IMR-90 (cell line): ENCODE data around the gene TNK1. TPM values are rescaled to one million over a fixed set of nuclear protein-coding genes. Genes with fewer than 3 reads are reported as not detected.

Source experiments
- ATAC-seq: fragments of 200-7000 bp; cut with Tn5 transposase; 2 replicates; pipeline ENCODE4 v1.9.1; 2020; ENCODE audit warnings: low read depth, mild to moderate bottlenecking, moderate library complexity
- BruUV-seq: library from RNA; stranded (reverse); fragments of 400-500 nt; replicated peaks from 2 replicates; lab custom pipeline; 2021; lab: Mats Ljungman, UMichigan
- CTCF ChIA-PET: fragments of 300-600 bp; formaldehyde crosslinking; extraction: SDS; loops from one replicate; lab custom pipeline; 2021; ENCODE audit warnings: antibody characterized with exemption; lab: Yijun Ruan, JAX
- POLR2A ChIA-PET: fragments of 300-600 bp; sonication (Branson Sonifier 250); formaldehyde crosslinking; loops from one replicate; lab custom pipeline; 2022; ENCODE audit warnings: antibody characterized with exemption; ENCODE audit not compliant: unreplicated experiment; lab: Charles Lee
- DNase-seq: peaks from one replicate; pipeline ENCODE4 v3.0.0; 2013
- H2AFZ ChIP-seq: replicated peaks from 2 replicates; pipeline ENCODE3; 2013; ENCODE audit warnings: low read length, mild to moderate bottlenecking; ENCODE audit not compliant: poor library complexity
- H2AK5ac ChIP-seq: 2 replicates; pipeline ENCODE4 v1.6.1; 2013; ENCODE audit warnings: low read depth, low read length, inconsistent platforms
- H2AK9ac ChIP-seq: replicated peaks from 2 replicates; pipeline ENCODE3; 2013; ENCODE audit warnings: mild to moderate bottlenecking, low read depth, low read length, moderate library complexity; ENCODE audit not compliant: poor library complexity
- H2BK120ac ChIP-seq: 2 replicates; pipeline ENCODE4 v1.6.1; 2013; ENCODE audit warnings: low read depth, low read length, inconsistent platforms
- H2BK15ac ChIP-seq: 3 replicates; pipeline ENCODE4 v1.6.1; 2013; ENCODE audit warnings: low read depth, low read length, inconsistent platforms
- H2BK20ac ChIP-seq: 2 replicates; pipeline ENCODE4 v1.6.1; 2013; ENCODE audit warnings: low read depth, mild to moderate bottlenecking, inconsistent platforms, low read length, moderate library complexity
- H2BK5ac ChIP-seq: 2 replicates; pipeline ENCODE4 v1.6.1; 2013; ENCODE audit warnings: mild to moderate bottlenecking, low read depth, low read length, inconsistent platforms; ENCODE audit not compliant: poor library complexity, severe bottlenecking
- H3K14ac ChIP-seq: replicated peaks from 2 replicates; pipeline ENCODE4 v1.6.1; 2013; ENCODE audit warnings: low read depth, low read length, inconsistent platforms
- H3K18ac ChIP-seq: 2 replicates; pipeline ENCODE4 v1.6.1; 2013; ENCODE audit warnings: low read depth, low read length, control low read depth
- H3K23ac ChIP-seq: 2 replicates; pipeline ENCODE4 v1.6.1; 2013; ENCODE audit warnings: low read depth, low read length, inconsistent platforms
- H3K27ac ChIP-seq: 2 replicates; pipeline ENCODE4 v1.5.1; 2013; ENCODE audit warnings: mild to moderate bottlenecking, control low read depth, low read length; ENCODE audit not compliant: insufficient read depth
- H3K27me3 ChIP-seq: 2 replicates; pipeline ENCODE4 v1.6.1; 2013; ENCODE audit warnings: low read length; ENCODE audit not compliant: control insufficient read depth, insufficient read depth
- H3K36me3 ChIP-seq: 2 replicates; pipeline ENCODE4 v1.6.1; 2013; ENCODE audit warnings: low read length, mixed read lengths; ENCODE audit not compliant: control insufficient read depth, insufficient read depth
- H3K4ac ChIP-seq: 2 replicates; pipeline ENCODE4 v1.6.1; 2013; ENCODE audit warnings: low read depth, low read length, inconsistent platforms
- H3K4me1 ChIP-seq: 2 replicates; pipeline ENCODE4 v1.6.1; 2013; ENCODE audit warnings: low read length, mixed read lengths; ENCODE audit not compliant: control insufficient read depth, insufficient read depth
- H3K4me2 ChIP-seq: 2 replicates; pipeline ENCODE4 v1.6.1; 2013; ENCODE audit warnings: low read depth, mild to moderate bottlenecking, control low read depth, low read length, moderate library complexity
- H3K4me3 ChIP-seq: 2 replicates; pipeline ENCODE4 v1.5.1; 2013; ENCODE audit warnings: low read depth, mild to moderate bottlenecking, control low read depth, low read length, moderate library complexity; ENCODE audit not compliant: insufficient read depth
- H3K56ac ChIP-seq: 2 replicates; pipeline ENCODE4 v1.6.1; 2013; ENCODE audit warnings: low read length, inconsistent platforms; ENCODE audit not compliant: insufficient read depth; ENCODE audit errors: extremely low read depth
- H3K79me1 ChIP-seq, 2 experiments: 2 replicates each; pipeline ENCODE4 v1.6.1; 2013; ENCODE audit warnings: low read length in 2 of 2, inconsistent platforms in 1 of 2, low read depth in 1 of 2
- H3K9ac ChIP-seq: 2 replicates; pipeline ENCODE4 v1.6.1; 2013; ENCODE audit warnings: low read depth, low read length, control low read depth
- H3K9me1 ChIP-seq: 2 replicates; pipeline ENCODE4 v1.6.1; 2013; ENCODE audit warnings: low read length, inconsistent platforms; ENCODE audit not compliant: insufficient read depth
- H3K9me3 ChIP-seq: 2 replicates; pipeline ENCODE4 v1.6.1; 2013; ENCODE audit warnings: low read length; ENCODE audit not compliant: control insufficient read depth, insufficient read depth
- H4K20me1 ChIP-seq: 2 replicates; pipeline ENCODE4 v1.6.1; 2013; ENCODE audit warnings: low read length, inconsistent platforms; ENCODE audit not compliant: insufficient read depth
- H4K5ac ChIP-seq: 2 replicates; pipeline ENCODE4 v1.6.1; 2013; ENCODE audit warnings: mild to moderate bottlenecking, low read depth, low read length, control low read depth
- H4K8ac ChIP-seq, 2 experiments: 2 replicates each; pipeline ENCODE4 v1.6.1; 2013; ENCODE audit warnings: low read depth in 2 of 2, low read length in 2 of 2, control low read depth in 1 of 2, inconsistent platforms in 1 of 2
- H4K91ac ChIP-seq: 2 replicates; pipeline ENCODE4 v1.6.1; 2013; ENCODE audit warnings: low read depth, low read length, inconsistent platforms; ENCODE audit not compliant: insufficient read depth
- CTCF ChIP-seq: conservative IDR thresholded peaks from 2 replicates; pipeline ENCODE4 v1.5.1; 2012; ENCODE audit warnings: mild to moderate bottlenecking, low read depth, low read length, improper control_type of control experiment
- FOS ChIP-seq: fragments of 150-350 bp; IDR thresholded peaks from 2 replicates; pipeline ENCODE4 v1.6.1; 2016; ENCODE audit warnings: low read depth, low read length
- MAFK ChIP-seq: IDR thresholded peaks from 2 replicates; pipeline ENCODE4 v1.6.1; 2012; ENCODE audit warnings: low read depth, low read length, improper control_type of control experiment
- USF2 ChIP-seq: fragments of 150-350 bp; IDR thresholded peaks from 2 replicates; pipeline ENCODE4 v1.6.1; 2017; ENCODE audit warnings: mild to moderate bottlenecking, antibody characterized with exemption, low read length, low read depth
- WGBS, 2 experiments: methylation state at CpG; one replicate each; pipeline versions ENCODE4 v1.1.5 to v1.1.7; 2013; ENCODE audit warnings: missing lambda C conversion rate in 2 of 2; ENCODE audit not compliant: insufficient read length in 1 of 2; ENCODE audit errors: extremely low coverage in 2 of 2; 5-methylcytosine and 5-hydroxymethylcytosine counted together
- dilution Hi-C: fragments of 300-500 bp; cut with HindIII; formaldehyde crosslinking; loops from one replicate; pipeline ENCODE4 v1.14.3; 2018; ENCODE audit warnings: low sequenced_read_pairs; ENCODE audit not compliant: unreplicated experiment
- in situ Hi-C: fragments of 300-500 bp; cut with MboI; formaldehyde crosslinking; loops from 3 replicates; pipeline ENCODE4 v1.14.3; 2019; ENCODE audit warnings: low sequenced_read_pairs, inconsistent platforms, mixed read lengths
- intact Hi-C: fragments of 100-400 bp; cut with micrococcal nuclease; formaldehyde crosslinking; loops from 2 replicates; pipeline ENCODE4 v1.10.0; 2022
- polyA plus RNA-seq, 3 experiments: library from polyadenylated mRNA; depleted of rRNA; stranded (reverse); fragments of >200 nt; gene quantifications; 2 replicates each; pipeline ENCODE4 v1.2.3, GENCODE V29; 2012; ENCODE audit warnings: low replicate concordance in 1 of 3
- total RNA-seq: library from RNA; depleted of rRNA; stranded (reverse); fragments of >200 nt; gene quantifications from 2 replicates; pipeline ENCODE4 v1.2.3, GENCODE V29; 2012

Gene TNK1
- total and polyA plus RNA-seq, 2 of the 4 experiments (the other 2 are of a cell fraction), result 0.44 to 0.54 TPM

DNA sequence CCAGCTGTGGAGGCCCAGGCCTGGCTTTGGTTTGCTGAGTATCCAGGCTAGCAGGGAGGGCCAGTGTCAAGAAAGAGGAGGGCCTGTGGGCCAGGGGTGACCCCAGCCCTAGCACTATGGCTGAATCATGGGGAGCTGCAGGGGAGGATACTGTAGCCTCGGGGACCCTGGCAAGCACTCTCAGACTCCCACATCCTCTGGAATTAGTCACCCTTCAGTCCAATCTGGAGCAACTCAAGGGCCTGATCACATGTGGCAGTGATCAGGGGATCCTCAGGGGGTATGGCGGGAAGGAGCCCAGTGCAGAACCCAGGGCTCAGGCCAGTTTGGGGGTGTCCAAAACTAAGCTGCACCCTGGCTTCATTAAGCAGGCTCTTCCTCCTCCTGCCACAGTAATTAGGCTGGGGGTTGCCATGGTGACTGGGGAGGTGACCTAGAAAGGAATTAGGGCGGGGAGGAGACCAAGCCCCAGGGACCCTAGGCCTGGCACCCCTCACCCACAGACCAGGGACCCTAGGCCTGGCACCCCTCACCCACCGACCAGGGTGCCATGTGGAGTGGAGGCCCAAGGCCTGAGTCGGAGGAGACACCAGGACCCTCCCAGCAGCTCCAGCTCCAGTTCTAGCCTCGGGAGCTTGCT is 32.6 kb downstream of the TNK1 start:
- Histone ChIP-seq H2BK15ac (no peak overlapping the region), H3K4me1 (peaks cover 4% of the 10 kb centered on the region; the same call in 1 of the 2 replicates), H2BK20ac (no peak overlapping the region), H3K18ac (no peak overlapping the region), H3K9ac (no peak overlapping the region), H2BK5ac (no peak overlapping the region), H3K9me3 (no peaks in the 10 kb centered on the region), H4K5ac (no peak overlapping the region), H3K4ac (no peak overlapping the region), H3K27ac (no peak overlapping the region), H4K20me1 (peaks cover 7% of the 10 kb centered on the region; the same call in 1 of the 2 replicates), H3K9me1 (peaks cover 7% of the 10 kb centered on the region; the same call in 1 of the 2 replicates), H4K91ac (no peak overlapping the region), H3K4me3 (no peak overlapping the region), H3K23ac (no peak overlapping the region), H3K36me3 (peaks cover 51% of the 10 kb centered on the region), H3K79me1 (peaks cover 0 to 3% of the 10 kb centered on the region in 2 experiments; a peak in 1 of 4 replicates), H3K4me2 (no peak overlapping the region), H2AFZ (no peak overlapping the region), H2AK9ac (peak overlapping the region; percentile 37), H3K27me3 (no peaks in the 10 kb centered on the region), H4K8ac (no peak overlapping the region), H2AK5ac (no peak overlapping the region), H3K56ac (no peak overlapping the region), H2BK120ac (no peak overlapping the region), H3K14ac (no peak overlapping the region)
- ChIA-PET CTCF (no interaction called here), POLR2A (interaction anchor here (1.0 kb wide), 1 partner anchor 9 kb away, joined by 5 read pairs; the partner anchor contains the start of gene TMEM256)
- no TSS peak for BruUV-seq
- no CpG with 5 or more reads among the region's 6 CpGs for WGBS, 2 experiments
- ATAC-seq, result peak; percentile 69
- intact Hi-C loops, result no loop called here
- DNase-seq, result peak; percentile 62
- TF ChIP-seq FOS (no peak), MAFK (no peak), CTCF (no peak), USF2 (peak; percentile 33; the same call in 1 of the 2 replicates)
- in situ Hi-C loops, result no loop called here
- dilution Hi-C loops, result no loop called here
